Stimulated activated effector memory CD8-positive, alpha-beta T cell treated with anti-CD3 and anti-CD28 coated beads, Interleukin-12 subunit alpha, Interleukin-12 subunit beta, amount 100 ng/mL, for 72 hours (primary cell): Measurements from ENCODE around the gene ELMO1.

Source experiments
- ATAC-seq: fragments of 150-1000 bp; cut with Tn5 transposase; 2 replicates; pipeline ENCODE4 v1.10.0; 2021
- DNase-seq, 2 donors: peaks; one replicate each; pipeline ENCODE4 v3.0.0; 2021 to 2022; ENCODE audit warnings: low spot score in 2 of 2
- H3K27ac Mint-ChIP-seq: one replicate; pipeline ENCODE4 v1.8.0; 2022; ENCODE audit warnings: mild to moderate bottlenecking, mixed read lengths
- H3K36me3 Mint-ChIP-seq: one replicate; pipeline ENCODE4 v1.8.0; 2022; ENCODE audit warnings: mild to moderate bottlenecking, mixed read lengths
- H3K4me1 Mint-ChIP-seq: one replicate; pipeline ENCODE4 v1.8.0; 2022; ENCODE audit warnings: mixed read lengths
- H3K4me3 Mint-ChIP-seq: one replicate; pipeline ENCODE4 v1.8.0; 2022; ENCODE audit warnings: mild to moderate bottlenecking, mixed read lengths
- H3K9me3 Mint-ChIP-seq: one replicate; pipeline ENCODE4 v1.8.0; 2022; ENCODE audit warnings: mixed read lengths

Gene ELMO1

DNA sequence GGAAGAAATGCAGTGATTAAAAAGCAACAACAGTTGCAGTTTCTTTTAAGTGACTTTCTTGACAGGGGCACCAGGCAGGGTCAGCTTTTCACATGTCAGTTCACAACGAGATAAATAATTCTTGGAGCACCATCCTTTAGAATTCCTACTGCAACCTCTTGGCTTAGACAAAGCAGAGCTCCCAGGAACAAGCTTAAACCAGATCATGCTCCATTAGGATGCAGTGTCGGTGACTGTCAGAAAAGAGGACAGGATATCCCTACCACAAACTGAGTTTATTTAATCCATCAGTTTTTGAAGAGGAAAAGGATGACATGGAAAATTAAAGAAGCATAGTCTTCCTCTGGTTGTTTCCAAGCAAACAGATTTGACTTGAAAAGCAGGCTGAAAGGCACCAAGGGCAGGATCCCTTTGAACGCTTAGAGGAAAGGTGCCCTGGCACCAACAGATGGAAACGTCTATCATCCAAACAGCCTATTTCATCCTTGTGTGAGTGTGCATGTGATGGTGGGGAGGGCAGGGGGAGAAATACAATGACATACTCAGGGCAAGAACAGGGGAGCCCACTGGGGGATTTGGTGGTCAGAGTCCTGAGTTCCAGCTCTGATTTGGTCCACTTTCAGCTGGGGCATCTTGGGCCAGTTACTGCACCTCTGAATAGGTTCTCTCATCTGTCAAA, 392.3 kb downstream of the ELMO1 start:
- DNase-seq (no peak), ATAC-seq (no peak)
- H3K36me3 Mint-ChIP-seq: no peaks in the 10 kb centered on the region
- no peak overlapping the region for H3K4me3 Mint-ChIP-seq
- H3K9me3 Mint-ChIP-seq: no peaks in the 10 kb centered on the region
- H3K27ac Mint-ChIP-seq: no peak overlapping the region
- H3K4me1 Mint-ChIP-seq: no peaks in the 10 kb centered on the region

DNA sequence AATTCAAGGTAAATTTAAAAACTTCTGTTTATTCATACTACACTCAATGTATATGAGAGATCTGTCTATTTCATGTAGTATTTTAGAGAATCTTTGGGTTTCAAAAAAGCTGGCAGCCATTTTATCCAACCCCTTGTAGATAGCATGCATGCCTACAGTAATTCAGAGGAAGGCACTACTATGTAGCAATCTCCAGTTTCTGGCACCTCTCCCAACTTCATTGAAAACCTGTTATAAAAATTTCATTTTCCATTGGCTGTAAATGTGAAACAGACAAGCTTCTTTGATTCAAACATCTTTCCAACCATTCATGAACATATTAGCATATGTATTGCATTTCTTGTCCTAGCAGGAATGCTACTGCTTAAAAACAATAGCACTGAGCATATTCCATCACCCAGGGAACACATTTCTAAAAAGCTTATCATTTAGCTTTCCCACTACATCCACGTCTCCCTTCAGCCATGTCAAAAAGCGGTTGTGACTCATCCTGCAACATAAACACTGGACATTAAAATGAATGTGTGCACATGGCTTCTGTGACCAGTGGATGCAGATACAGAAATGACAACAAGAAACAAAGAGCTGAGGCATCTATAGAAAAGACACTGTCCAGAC, 393.9 kb downstream of the ELMO1 start:
- H3K4me1 Mint-ChIP-seq: no peaks in the 10 kb centered on the region
- no peak overlapping the region for H3K4me3 Mint-ChIP-seq
- no peak for DNase-seq
- ATAC-seq: no peak
- no peaks in the 10 kb centered on the region for H3K9me3 Mint-ChIP-seq
- H3K36me3 Mint-ChIP-seq: no peaks in the 10 kb centered on the region
- H3K27ac Mint-ChIP-seq: no peak overlapping the region

DNA sequence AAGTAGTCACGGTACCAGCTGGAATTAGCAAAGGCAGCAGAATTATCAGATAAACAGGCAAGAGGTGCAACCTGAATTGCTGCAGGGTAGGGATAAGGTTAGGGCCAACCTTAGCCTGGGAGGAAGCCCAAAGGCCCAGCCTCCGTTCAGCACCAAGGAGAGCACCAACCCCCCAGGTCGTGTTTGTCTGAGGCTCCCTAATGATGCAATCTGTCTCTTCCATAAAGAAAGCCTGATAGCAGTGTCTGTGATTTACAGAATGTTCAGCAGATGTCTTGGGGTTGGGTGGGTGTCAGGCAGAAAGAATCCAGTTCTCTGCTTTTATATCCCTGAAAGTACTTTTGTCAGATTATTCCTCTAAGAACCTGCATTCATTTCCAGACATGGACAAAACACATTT, 396.0 kb downstream of the ELMO1 start:
- no peak overlapping the region for H3K4me3 Mint-ChIP-seq
- H3K9me3 Mint-ChIP-seq: no peaks in the 10 kb centered on the region
- no peak for DNase-seq
- no peaks in the 10 kb centered on the region for H3K4me1 Mint-ChIP-seq
- no peak for ATAC-seq
- no peak overlapping the region for H3K27ac Mint-ChIP-seq
- H3K36me3 Mint-ChIP-seq: no peaks in the 10 kb centered on the region

DNA sequence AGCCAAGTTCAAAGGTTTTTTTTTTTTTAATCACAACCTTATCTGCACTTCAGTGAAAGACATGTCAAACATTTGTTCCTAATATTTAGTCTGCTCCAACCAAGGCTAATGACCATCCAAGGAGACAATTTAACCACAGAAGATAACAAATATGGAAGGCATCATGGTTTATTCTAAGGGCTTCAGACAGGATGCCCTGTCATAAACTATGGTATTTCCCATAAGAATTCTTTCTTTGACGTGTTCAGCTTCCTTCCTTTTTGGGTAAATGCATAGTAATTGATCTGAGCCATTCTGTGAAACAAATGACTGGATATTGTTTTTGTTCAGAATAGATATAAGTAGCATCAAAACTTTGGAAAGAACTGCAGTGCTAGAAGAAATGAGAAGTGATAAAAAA, 397.9 kb downstream of the ELMO1 start:
- ATAC-seq (no peak), DNase-seq (no peak)
- Mint-ChIP-seq H3K27ac (no peak overlapping the region), H3K4me1 (no peaks in the 10 kb centered on the region), H3K4me3 (no peak overlapping the region), H3K36me3 (no peaks in the 10 kb centered on the region), H3K9me3 (no peaks in the 10 kb centered on the region)

DNA sequence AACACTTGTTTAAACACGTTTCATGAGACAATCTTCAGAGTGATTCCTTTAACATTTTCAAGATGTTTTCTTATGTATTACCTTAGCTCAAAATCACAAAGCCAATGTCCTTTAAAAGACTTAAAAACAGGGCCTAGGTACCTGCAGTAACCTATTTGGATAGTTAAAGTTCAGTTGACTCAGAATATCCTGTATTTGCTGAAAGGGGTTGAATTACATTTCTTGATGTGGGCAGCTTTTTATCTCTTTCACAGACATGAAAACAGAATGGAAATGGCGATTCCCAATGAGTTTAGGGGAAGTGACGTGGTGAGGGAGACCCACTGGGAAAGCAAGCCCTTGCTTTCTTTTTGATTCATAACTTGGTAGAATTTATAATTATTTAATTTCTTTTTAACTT, 400.0 kb downstream of the ELMO1 start:
- Mint-ChIP-seq H3K4me3 (no peak overlapping the region), H3K9me3 (no peaks in the 10 kb centered on the region), H3K27ac (no peak overlapping the region), H3K4me1 (peaks cover 5% of the 10 kb centered on the region), H3K36me3 (no peaks in the 10 kb centered on the region)
- ATAC-seq (no peak), DNase-seq (no peak)

DNA sequence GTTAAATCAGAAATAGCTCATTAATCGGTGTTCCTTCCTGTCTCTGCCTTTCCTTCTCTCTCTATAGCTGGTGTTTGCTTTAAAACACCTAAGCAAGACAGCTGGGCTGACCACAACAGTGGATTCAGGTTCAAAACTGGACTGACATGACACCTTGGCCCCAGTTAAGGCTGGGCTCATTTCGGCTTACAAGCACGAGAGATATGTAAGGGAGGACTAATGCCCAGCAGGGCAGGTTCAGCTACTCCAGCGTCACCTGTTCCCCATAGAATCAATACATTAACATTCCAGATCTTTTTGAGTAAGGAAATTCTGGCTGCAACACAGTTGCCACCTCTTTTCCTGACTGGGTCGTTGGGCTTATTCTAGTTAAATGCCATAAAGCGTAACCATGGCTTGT, 401.4 kb downstream of the ELMO1 start:
- H3K4me3 Mint-ChIP-seq: no peak overlapping the region
- H3K4me1 Mint-ChIP-seq: peaks cover 5% of the 10 kb centered on the region
- no peak overlapping the region for H3K27ac Mint-ChIP-seq
- DNase-seq (no peak), ATAC-seq (no peak)
- no peaks in the 10 kb centered on the region for H3K36me3 Mint-ChIP-seq
- H3K9me3 Mint-ChIP-seq: no peaks in the 10 kb centered on the region

DNA sequence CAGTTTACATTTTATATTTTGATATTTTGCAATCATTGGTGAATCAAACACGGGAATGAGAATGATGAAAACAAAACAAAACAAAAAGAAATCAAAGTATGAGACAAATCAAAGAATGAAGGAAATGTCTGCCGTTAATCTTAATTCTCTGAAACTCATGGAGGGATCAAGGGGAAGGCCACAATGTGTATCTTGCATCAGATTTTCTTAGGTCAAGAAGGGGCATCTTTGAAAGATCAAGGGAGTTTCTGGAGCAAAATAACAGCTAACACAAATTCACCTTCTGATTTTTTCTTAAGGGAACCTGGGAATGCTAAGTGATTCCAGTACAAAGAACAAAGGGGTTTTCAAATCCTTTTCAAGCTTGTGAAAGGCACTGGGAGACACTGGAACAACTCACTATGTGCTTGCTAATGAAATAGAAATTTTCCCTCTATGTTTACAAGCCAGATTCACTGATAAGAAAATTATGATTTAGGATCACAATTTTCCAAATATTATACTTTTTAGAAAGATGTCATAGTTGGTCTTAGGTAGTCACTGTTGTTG, 402.1 kb downstream of the ELMO1 start:
- no peak overlapping the region for H3K27ac Mint-ChIP-seq
- no peak overlapping the region for H3K4me3 Mint-ChIP-seq
- H3K9me3 Mint-ChIP-seq: no peaks in the 10 kb centered on the region
- peaks cover 5% of the 10 kb centered on the region for H3K4me1 Mint-ChIP-seq
- ATAC-seq: no peak
- no peak for DNase-seq
- H3K36me3 Mint-ChIP-seq: no peaks in the 10 kb centered on the region

DNA sequence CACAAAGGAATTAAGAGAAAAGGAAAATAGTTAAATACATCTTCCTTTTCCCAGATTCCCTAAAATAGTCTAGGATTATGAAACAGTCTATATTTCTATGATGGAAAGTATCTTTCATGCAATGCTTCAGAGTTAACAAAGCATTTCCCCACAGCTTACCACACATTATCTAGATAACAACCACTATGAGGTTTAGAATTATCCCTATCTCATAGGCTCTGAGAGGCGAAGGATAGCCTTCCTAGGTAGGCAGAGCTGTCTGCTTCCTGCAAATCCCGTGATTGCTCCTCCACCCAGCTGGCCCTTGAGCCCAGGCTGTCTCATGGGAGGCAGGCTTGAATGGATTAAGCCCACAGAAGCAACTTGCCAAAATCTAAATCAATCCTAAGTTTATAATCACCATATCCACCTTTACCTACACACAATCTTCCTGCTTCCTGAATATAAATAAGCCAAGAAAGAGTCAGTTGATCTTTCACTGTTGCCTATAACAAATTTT, 402.9 kb downstream of the ELMO1 start:
- H3K36me3 Mint-ChIP-seq: no peaks in the 10 kb centered on the region
- H3K4me3 Mint-ChIP-seq: no peak overlapping the region
- H3K4me1 Mint-ChIP-seq: peaks cover 5% of the 10 kb centered on the region
- H3K27ac Mint-ChIP-seq: no peak overlapping the region
- no peaks in the 10 kb centered on the region for H3K9me3 Mint-ChIP-seq
- DNase-seq: no peak
- no peak for ATAC-seq

DNA sequence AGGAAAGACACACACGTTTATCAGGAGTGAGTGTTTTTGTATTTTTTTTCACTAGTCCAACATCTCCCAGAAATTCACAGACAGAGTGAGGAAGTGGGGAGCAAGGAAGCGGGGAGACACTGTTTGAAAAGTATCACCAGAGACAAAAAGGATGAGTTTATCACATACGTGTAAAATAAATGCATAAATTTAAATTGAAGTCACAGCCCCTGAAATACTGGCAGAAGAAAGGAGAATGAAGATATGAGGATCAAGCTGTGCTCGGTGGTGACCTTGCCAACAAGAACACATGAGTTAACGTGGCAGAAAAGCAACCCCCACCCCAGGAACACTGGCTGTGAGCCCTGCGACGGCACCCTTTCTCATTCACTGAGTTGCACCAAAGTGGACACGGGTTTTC, 407.2 kb downstream of the ELMO1 start:
- no peaks in the 10 kb centered on the region for H3K36me3 Mint-ChIP-seq
- peaks cover 5% of the 10 kb centered on the region for H3K4me1 Mint-ChIP-seq
- no peaks in the 10 kb centered on the region for H3K9me3 Mint-ChIP-seq

DNA sequence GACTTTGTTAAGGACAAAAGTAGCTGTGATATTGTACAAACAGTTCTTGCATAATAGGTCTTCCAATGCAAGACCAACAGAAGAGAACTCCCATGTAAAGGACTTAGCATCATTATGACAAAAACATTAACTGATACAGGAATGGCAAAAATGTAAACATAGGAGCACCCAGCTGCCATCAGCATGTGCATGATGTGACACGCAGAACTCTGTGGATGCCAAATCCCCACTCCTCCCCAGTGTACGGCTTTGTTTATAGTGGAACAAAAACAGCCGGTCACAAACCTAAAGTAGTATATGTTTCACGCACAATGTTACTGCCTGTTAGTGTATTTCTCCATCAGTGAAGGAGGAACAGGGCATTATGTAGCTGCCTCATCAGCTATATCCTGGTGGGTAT, 408.3 kb downstream of the ELMO1 start:
- no peak for DNase-seq
- ATAC-seq: no peak
- Mint-ChIP-seq H3K4me1 (peaks cover 5% of the 10 kb centered on the region), H3K36me3 (no peaks in the 10 kb centered on the region), H3K9me3 (no peaks in the 10 kb centered on the region), H3K4me3 (no peak overlapping the region), H3K27ac (no peak overlapping the region)

More for the DNA sequence above, 407.2 kb downstream of the ELMO1 start:
- no peak overlapping the region for H3K4me3 Mint-ChIP-seq
- DNase-seq (no peak), ATAC-seq (no peak)
- H3K27ac Mint-ChIP-seq: no peak overlapping the region

DNA sequence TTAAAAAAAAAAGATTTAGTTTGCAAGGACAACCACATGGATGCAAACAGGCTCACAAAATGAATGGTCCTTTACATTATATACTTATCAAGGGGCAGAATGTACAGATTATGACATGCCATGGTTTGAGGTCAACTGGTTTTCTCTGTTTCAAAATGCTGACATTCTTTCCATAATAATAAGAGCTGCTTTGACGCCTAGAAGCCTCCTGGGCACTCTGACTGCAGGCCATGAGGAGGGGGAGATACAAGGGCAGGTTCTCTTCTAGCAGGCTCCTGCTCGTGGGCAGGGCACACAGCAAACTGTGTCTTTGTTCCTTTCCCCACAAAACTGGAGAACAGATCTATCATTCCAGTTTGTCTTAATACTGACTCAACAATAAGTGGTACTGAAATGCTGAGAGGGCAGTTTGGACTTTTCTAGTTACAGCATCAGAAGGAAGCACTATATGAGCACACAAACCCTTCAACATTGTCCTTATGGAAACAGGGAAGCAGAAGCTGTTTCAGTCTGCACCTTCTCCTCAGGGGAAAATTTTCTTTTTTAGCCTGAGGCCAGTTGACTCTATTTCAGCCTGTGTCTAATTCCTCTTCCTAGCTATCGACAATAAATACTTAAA, 409.4 kb downstream of the ELMO1 start:
- Mint-ChIP-seq H3K4me3 (no peak overlapping the region), H3K27ac (no peak overlapping the region), H3K4me1 (peaks cover under 1% of the 10 kb centered on the region), H3K36me3 (no peaks in the 10 kb centered on the region), H3K9me3 (no peaks in the 10 kb centered on the region)
- DNase-seq (no peak), ATAC-seq (no peak)

DNA sequence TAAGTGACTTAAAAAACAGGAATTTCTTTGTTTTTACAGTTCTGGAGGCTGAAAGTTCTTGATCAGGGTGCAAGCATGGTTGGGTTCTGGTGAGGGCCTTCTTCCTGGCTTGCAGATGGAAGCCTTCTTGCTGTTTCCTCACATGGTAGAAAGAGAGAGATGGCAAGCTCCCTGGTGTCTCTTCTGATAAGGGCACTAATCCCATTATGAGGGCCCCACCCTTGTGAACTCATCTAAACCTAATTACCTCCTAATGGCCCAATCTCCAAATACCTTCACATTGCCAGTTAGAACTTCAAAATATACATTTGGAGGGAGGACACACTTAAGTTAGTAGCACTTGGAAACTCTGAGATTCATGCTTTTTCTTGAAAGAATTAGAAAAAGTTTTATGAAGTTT, 410.0 kb downstream of the ELMO1 start:
- Mint-ChIP-seq H3K27ac (peak overlapping the region; percentile 64), H3K9me3 (no peaks in the 10 kb centered on the region), H3K36me3 (no peaks in the 10 kb centered on the region), H3K4me3 (no peak overlapping the region), H3K4me1 (no peaks in the 10 kb centered on the region)
- ATAC-seq (no peak), DNase-seq (no peak)

DNA sequence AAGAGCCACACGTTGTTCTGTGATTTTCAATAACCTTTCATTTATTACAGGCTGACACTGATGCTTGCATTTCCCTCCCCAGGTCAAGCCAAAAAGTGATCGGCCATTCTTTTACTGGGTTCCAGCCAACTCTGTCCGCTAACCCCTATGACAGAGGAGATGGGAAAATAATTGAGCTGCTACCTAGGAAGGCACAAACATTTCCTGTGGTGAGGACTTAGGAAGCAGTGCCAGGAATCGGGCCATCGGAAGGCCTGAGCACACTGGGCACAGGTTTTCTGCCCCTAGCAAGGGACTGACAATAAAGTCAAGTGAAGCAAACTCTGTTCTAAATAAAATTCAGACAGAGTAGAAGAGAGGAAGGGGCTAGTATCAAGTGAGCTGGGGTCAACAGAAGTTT, 411.4 kb downstream of the ELMO1 start:
- H3K36me3 Mint-ChIP-seq: no peaks in the 10 kb centered on the region
- peaks cover 6% of the 10 kb centered on the region for H3K4me1 Mint-ChIP-seq
- no peak for DNase-seq
- no peak overlapping the region for H3K27ac Mint-ChIP-seq
- H3K9me3 Mint-ChIP-seq: no peaks in the 10 kb centered on the region
- no peak overlapping the region for H3K4me3 Mint-ChIP-seq
- no peak for ATAC-seq

DNA sequence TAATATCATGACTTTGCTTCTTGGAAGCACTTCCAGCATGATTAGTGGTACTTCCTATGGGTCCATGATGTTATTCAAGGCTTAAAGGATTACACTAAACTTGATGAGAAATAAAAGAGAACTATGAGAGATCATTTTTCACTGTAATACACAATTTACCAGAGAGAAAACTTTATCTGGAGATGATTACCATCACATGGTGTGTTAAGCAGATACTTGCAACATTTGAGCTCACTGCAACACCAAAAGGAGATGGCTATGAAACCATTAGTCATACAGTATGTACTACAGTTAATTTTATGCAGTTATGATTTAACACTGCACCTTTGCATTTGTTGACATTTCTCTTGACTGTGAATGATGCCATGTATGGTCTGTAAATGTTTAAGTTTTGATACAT, 413.0 kb downstream of the ELMO1 start:
- H3K36me3 Mint-ChIP-seq: no peaks in the 10 kb centered on the region
- H3K27ac Mint-ChIP-seq: no peak overlapping the region
- DNase-seq (no peak), ATAC-seq (peak; percentile 29)
- H3K4me1 Mint-ChIP-seq: peaks cover 23% of the 10 kb centered on the region
- H3K4me3 Mint-ChIP-seq: no peak overlapping the region
- H3K9me3 Mint-ChIP-seq: no peaks in the 10 kb centered on the region

DNA sequence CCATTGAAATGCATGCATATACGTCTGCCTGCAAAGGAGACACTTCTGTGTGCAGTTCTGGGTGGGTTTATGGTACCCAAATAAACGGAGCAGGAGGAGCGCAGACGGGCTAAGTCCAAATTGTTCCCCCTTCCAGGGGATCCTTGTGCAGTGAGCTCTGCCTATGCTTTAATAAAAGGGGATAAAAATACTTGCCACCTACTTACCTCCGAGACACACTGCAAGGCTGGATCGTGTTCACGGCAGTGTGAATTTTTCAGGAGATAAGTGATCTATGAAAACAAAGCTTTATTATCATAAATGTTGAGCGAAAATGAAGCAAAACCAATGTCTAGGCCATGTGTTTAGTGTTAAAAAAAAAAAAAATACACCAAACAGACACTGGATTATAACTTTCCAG, 415.5 kb downstream of the ELMO1 start:
- no peak overlapping the region for H3K27ac Mint-ChIP-seq
- ATAC-seq: no peak
- no peaks in the 10 kb centered on the region for H3K9me3 Mint-ChIP-seq
- peaks cover 34% of the 10 kb centered on the region for H3K4me1 Mint-ChIP-seq
- no peak overlapping the region for H3K4me3 Mint-ChIP-seq
- no peak for DNase-seq
- H3K36me3 Mint-ChIP-seq: no peaks in the 10 kb centered on the region

DNA sequence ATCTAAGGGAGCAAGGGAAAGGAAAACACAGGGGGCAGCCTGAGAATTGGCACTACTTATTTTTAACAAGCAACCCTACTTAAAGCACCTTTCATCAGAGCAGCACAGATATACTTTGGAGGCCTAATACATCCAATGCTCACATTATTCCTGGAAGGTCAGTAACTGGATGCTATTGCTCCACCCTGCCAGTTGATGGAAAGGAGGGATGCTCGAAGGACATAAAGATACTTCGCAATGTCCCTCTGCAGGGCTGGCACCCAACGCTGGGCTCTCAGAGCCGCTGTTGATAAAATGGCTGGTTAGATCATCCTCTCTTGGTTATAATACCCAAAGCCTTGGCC, 416.4 kb downstream of the ELMO1 start:
- ATAC-seq (no peak), DNase-seq (no peak)
- Mint-ChIP-seq H3K9me3 (no peaks in the 10 kb centered on the region), H3K4me1 (peaks cover 35% of the 10 kb centered on the region), H3K4me3 (no peak overlapping the region), H3K36me3 (no peaks in the 10 kb centered on the region), H3K27ac (peak overlapping the region; percentile 2)
